Measurements from ENCODE around the gene RHOA. TPM values are rescaled to one million over a fixed set of nuclear protein-coding genes. Genes with fewer than 3 reads are reported as not detected.
"Not testable (repeated sequence)": the region's sequence is repeated elsewhere in the genome, so short reads cannot be mapped to it uniquely, and the experiment has no call there.

RHOA gene
- total RNA-seq, 1 donor from 2014 or later: 420 TPM

GRCh38 chr3:49333916-49334633 is 77.7 kb downstream of the RHOA start:
- intact Hi-C loops (cut with micrococcal nuclease): no loop called here

DNA sequence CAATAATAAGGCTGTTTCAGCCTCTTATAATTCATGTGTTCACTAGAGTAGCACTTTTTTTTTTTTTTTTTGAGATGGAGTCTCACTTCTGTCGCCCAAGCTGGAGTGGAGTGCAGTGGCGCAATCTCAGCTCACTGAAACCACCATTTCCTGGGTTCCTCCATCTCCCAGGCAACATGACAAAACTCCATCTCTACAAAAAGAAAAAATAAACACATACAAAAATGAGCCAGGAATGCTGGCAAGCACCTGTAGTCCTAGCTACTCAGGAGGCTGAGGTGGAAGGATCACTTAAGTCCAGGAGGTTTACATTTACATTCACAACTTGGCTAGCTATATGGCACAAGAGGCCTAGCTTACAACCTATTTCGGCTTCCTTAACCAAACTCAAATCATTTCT is 78.7 kb downstream of the RHOA start:
- intact Hi-C loops (cut with micrococcal nuclease): no loop called here

- intact Hi-C loops (cut with micrococcal nuclease): no loop called here
Observed at GRCh38 chr3:49329186-49329585, 82.6 kb downstream of the RHOA start.

DNA sequence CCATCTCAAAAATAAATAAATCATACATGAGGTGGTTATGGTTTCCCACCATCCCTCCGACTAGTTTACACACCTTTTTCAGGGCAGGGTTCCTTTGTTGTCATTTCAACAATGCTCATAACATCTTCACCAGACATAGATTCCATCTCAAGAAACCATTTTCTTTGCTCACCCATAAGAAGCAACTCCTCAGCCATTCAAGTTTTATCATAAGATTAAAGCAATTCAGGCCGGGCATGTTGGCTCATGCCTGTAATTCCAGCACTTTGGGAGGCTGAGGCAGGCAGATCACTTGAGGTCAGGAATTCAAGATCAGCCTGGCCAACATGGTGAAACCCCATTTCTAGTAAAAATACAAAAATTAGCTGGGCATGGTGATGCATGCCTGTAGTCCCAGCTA is 83.4 kb downstream of the RHOA start:
- intact Hi-C loops (cut with micrococcal nuclease): not testable (repeated sequence)

DNA sequence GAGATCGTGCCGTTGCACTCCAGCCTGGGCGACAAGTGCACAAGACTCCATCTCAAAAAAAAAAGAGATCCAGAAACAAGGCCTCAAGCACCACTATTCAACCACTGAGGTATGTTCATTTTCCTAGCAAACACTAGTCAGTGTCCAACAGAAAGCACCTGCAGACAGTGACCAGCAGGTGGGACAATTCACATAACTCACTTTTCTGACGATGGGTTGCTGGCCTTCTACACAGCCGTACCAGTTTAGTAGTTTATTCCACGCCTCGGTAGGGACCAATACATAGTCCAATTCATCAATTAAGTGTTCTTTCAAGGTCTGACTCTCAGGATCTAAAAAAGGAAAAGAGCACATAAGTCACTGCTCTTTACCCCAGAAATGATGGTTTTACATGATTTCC is 84.3 kb downstream of the RHOA start:
- intact Hi-C loops (cut with micrococcal nuclease): no loop called here

- intact Hi-C loops (cut with micrococcal nuclease): no loop called here
Observed at GRCh38 chr3:49324768-49325167, 87.0 kb downstream of the RHOA start.

GRCh38 chr3:49316696-49317457 is 94.9 kb downstream of the RHOA start:
- intact Hi-C loops (cut with micrococcal nuclease): no loop called here

- intact Hi-C loops (cut with micrococcal nuclease): no loop called here
Observed at GRCh38 chr3:49313896-49314688, 97.7 kb downstream of the RHOA start.

- intact Hi-C loops (cut with micrococcal nuclease): no loop called here
Observed at GRCh38 chr3:49311283-49311682, 100.5 kb downstream of the RHOA start.

DNA sequence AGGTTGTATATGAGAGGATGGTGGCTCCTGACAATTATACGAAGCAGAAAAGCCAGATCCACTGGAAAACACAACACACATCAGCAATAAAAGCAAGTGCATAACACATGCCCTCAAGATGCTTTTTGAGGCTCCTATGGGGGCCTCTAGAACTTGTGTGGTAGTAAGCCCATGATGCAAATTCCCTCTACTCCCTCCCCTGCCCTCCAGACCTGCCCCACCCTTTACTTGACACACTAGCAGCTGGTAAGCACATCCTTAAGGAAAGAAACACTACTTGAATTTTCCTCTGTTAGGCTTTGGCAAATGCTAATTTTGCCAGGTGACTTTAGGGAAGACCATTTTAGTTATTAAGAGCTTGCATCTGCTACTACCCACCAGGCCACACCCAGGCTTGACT is 101.1 kb downstream of the RHOA start:
- intact Hi-C loops (cut with micrococcal nuclease): no loop called here

Other genes with a start within 250 kb of the RHOA start
- gene CCDC71, start 245.6 kb downstream of the RHOA start, total RNA-seq: 25.1 and 26.3 TPM in 2 replicates
- gene KLHDC8B, start 240.4 kb downstream of the RHOA start, total RNA-seq: 2.0 and 2.6 TPM in 2 replicates
- 14.7 and 16.7 TPM in 2 replicates for gene C3orf62, start 134.7 kb downstream of the RHOA start, total RNA-seq
- 95.2 and 97.2 TPM in 2 replicates for gene USP4, start 71.9 kb downstream of the RHOA start, total RNA-seq
- gene GPX1, start 53.6 kb downstream of the RHOA start, total RNA-seq: 120 TPM in 2 replicates
- gene TCTA, start 447 bp upstream of the RHOA start, total RNA-seq: 21.6 and 24.1 TPM in 2 replicates
- 3.9 and 4.6 TPM in 2 replicates for gene AMT, start 10.5 kb upstream of the RHOA start, total RNA-seq
- 21.1 and 22.5 TPM in 2 replicates for gene NICN1, start 17.3 kb upstream of the RHOA start, total RNA-seq
- 19.2 and 22.4 TPM in 2 replicates for gene DAG1, start 58.3 kb upstream of the RHOA start, total RNA-seq
- gene BSN, start 142.5 kb upstream of the RHOA start, total RNA-seq: 0.10 and 0.12 TPM in 2 replicates

Measured in T-helper 1 cell treated with Interleukin-12 subunit alpha and Interleukin-12 subunit beta and Interleukin-4 antibody, amounts not matched to agents 30 ng/mL and 1 ng/mL, for 36 hours (primary cell).